T-helper 22 cell (primary cell): ENCODE measurements around the gene SEMA3E.
"Not testable (repeated sequence)": the region's sequence is repeated elsewhere in the genome, so short reads cannot be mapped to it uniquely, and the experiment has no call there.

Experiments
- DNase-seq: peaks from one replicate; pipeline ENCODE4 v3.0.0-alpha.2; 2020; ENCODE audit warnings: low read depth

The SEMA3E gene

GRCh38 chr7:83452256-83452655, 196.7 kb downstream of the SEMA3E start:
- no peak for DNase-seq

DNA sequence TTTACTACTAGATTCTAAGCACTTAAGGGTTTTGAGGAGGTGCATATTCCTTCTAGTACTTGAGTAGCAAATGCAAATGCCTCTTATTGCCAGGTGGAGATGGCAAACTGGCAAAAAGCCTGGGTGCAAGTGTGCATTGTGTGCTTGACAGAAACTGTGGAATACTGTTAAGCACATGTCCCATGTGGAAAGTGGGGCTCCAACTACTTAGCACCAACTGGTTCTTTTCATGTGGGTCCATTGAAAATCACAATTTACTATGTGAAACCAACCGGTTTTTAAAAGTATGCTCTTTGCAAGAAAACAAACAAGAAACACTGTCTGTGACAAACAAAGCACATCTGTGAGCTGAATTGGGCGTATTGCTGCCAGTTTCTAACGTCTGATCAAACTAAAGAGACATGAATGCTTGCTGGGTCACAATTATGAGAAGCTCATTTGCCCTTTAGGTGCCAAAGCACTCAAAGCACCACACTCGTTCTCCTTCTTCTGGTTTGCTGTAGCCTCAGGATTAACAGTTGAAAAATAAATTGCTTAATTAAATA, 197.4 kb downstream of the SEMA3E start:
- no peak for DNase-seq

GRCh38 chr7:83449781-83450180, 199.2 kb downstream of the SEMA3E start:
- DNase-seq, result no peak

DNA sequence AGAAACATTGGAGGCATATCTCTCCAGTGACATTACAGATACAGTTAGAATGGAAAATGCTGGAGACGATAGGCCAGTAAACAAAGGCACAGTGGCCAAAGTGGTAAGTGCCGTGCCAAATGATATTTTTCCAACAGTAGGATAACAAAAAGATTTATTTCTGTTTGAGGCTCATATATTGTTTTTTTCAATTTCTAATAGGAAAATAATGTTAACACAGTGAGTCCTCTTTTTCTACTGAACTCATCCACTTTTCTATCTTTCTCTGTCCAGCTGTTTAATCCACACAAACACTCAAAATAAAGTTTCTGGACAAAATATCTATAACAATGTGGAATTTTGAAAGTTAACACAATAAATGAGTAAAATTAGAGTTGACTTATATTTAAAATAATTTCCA, 201.3 kb downstream of the SEMA3E start:
- no peak for DNase-seq

GRCh38 chr7:83446102-83446669, 202.8 kb downstream of the SEMA3E start:
- DNase-seq, result no peak

DNA sequence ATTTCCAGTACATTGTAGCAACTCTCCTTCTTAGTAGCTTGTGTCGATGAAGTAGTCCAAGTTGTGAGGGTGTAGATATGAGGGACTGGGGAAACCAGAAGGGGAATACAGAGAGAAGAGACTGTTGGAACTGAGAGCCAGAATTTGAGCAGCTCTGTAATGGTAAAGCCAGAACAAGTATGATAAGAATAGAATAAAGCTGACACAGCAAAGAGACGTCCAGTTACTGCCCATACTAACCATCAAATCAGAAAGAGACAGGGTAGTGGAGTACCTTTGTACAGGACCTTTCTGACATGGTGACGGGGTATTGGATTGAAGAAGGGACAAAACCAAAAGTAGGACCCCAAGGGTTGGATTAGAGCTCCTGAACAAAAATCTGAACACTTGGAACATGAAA, 206.0 kb downstream of the SEMA3E start:
- no peak for DNase-seq

GRCh38 chr7:83439026-83439425, 209.9 kb downstream of the SEMA3E start:
- no peak for DNase-seq

- DNase-seq, result not testable (repeated sequence)
Observed at GRCh38 chr7:83430289-83430688, 218.7 kb downstream of the SEMA3E start.

GRCh38 chr7:83429493-83429892, 219.4 kb downstream of the SEMA3E start:
- no peak for DNase-seq

DNA sequence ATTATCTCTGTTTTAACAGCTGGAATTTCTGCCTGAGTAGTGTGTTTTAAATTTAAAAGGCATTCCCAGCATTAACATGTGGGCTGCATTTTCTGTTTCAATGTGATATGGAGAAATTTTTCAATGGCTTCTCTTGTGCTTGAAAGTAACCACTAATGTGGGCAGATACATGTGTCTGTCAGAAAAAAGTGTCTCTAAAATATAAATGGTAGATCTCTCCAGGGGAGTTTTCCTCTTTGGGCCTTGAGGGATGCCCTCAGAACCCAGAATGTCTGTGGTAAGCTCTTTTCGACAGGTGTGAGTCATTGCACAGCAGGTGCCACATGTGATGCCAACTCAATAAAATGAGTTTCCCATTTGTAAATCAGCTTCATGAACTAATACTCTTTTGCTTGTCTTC, 221.1 kb downstream of the SEMA3E start:
- DNase-seq, result no peak

DNA sequence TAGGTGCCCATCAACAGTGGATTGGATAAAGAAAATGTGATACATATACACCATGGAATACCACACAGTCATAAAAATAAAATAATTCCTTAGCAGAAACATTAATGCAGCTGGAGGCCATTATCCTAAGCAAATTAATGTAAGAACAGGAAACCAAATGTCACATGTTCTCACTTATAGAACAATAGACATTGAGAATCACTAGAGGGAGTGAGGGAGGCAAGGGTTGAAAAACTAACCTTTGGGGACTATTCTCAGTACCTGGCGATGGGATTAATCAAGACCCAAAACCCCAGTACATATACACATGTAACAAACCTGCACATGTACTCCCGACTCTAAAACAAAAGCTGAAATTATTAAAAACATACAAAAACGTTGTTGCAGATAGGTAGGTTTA, 222.6 kb downstream of the SEMA3E start:
- DNase-seq, result no peak

- DNase-seq, result no peak
Observed at GRCh38 chr7:83419013-83419412, 229.9 kb downstream of the SEMA3E start.

DNA sequence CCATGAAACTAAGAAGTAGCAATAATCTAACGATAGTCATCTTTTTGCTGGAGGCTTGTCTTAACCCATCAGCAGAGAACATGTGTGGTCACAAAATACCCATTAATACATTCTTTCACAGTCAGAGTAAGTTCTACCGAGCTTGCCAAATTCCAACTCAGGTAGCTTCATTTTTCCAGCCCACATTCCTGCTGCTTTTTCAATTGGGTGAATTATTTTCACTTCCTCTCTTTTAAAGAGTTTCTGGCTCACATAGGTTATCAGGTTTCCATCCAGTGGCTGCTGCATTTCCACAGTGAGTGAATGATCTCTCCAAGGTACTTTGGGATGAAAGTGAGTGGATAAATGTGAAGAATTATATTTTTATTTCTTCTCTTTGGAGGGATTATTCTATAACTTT, 233.1 kb downstream of the SEMA3E start:
- DNase-seq, result no peak

DNA sequence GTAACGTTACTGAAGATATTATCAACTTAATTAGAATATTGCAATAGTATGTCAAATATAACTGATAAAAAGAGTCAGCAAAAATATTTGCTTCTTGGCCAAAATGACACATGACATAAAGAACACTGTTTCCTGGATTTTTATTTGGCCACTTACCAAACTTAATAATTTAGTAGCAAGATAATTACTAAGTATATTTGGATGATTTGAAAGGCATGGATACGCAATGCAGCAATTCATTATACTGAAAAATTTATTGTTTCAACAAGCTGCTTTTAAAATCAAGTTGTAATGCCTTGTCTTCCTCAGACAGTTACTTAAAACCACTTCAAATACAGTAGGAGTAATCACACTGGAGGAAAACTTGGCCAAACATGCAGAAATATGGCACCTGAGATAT, 234.0 kb downstream of the SEMA3E start:
- no peak for DNase-seq

- no peak for DNase-seq
Observed at GRCh38 chr7:83413831-83414230, 235.1 kb downstream of the SEMA3E start.

DNA sequence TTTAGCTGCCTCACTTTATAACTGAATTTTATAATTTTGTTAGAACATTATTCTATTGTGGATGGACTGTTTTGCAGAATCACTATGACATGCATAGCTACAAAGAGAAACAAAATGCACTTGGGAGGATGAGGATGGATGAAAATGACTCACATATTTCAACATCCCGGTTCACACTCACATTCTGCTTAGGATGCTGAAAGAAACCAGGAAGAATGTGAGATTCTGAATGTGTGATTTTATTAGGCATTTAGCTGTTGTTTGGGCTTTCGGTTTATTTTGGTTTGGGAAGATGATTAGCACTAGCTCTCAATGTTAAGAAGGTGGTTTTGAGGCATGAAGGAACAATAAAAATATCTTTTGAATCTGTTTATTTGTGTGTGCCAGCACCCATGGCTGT, 235.5 kb downstream of the SEMA3E start:
- no peak for DNase-seq

GRCh38 chr7:83410989-83411591, 237.8 kb downstream of the SEMA3E start:
- no peak for DNase-seq

GRCh38 chr7:83394776-83395175, 254.2 kb downstream of the SEMA3E start:
- DNase-seq, result no peak

DNA sequence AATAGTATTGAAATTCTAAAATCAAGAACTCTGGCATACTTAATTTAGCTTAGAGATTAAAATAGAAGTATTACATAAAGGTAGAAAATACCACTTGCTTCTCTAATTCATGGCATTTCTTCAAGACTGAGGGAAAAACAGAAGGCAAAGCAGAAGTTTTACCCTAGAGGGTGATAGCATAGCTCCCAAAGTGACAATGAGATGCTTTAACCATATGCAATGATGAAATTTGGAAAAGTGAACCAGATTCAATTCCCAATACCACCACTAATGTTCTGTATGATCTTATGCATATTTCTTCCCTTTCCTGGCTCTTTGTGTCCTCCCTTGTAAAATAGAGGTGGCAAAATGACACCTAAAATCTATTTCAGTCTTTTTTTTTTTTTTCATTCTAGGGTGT, 260.5 kb downstream of the SEMA3E start:
- DNase-seq, result no peak

- no peak for DNase-seq
Observed at GRCh38 chr7:83366629-83367028, 282.3 kb downstream of the SEMA3E start.

DNA sequence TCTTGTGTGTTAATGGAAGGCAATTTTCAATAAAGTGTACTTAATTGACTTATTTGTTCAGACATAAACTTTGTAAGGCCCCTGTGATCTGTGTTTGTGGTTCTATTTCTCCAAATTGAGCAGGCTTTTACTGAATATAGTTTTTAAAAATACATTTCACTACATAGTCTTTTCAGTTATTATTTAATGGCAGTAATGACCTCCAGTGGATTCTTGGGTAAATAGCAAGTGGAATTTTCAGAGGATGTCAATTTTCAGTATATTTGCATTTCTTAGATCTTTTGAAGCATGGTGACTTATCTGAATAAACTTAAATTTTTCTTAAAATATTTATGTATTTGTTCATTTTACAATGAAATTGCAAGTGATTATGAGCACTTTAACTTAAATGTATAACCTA, 283.2 kb downstream of the SEMA3E start:
- no peak for DNase-seq

DNA sequence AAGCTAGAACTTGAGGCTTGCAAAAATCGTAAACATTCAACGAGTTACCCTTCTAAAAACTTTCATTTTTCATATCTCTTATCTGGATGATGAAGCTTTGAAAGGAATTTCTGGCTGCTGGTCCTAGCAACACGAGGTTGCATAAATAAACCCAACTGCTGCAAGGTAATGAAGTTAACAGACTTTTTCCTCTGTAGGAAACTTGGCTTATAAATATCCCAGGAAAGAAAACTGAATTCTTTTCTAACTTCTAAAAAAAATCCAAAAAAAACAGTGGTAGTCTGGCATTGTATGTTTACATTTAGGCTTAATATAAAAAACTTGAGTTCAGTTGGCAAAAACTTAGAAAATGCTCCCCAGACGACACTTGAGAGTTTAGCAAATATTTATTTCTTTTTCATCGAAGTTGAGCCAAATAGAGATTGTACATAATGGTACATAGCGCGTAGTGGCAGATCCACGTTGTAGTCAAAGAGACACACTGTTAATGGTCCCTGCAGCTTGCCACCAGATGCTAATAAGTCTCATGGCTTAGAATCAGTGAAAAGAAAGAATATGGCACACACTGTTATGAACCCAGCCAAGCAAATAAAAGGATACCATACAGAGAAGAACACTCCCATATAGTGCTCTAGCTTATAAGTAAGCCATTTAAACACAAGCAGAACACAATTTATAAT, 285.9 kb downstream of the SEMA3E start:
- no peak for DNase-seq

DNA sequence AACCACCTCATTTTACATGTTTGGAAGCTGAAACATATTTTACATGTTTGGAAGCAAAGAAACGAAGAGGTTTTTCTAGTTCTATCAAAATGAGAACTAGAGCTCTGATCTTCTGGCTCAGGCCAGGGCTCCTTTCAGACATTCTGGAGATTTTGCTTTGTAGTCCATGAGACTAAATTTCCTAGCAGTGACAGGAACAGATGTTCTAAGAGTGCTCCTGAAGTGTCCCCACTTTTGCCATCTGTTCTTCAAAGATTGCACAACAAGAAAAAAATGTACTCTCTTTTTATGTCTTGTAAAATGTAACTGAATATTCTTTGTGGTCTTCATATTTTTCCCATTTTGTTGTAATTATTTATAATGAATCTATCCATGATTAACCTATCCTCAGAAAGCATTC, 289.8 kb downstream of the SEMA3E start:
- no peak for DNase-seq

- DNase-seq, result no peak
Observed at GRCh38 chr7:83355143-83355542, 293.8 kb downstream of the SEMA3E start.
